GM12874 (cell line): ENCODE data around the gene RNF215.

Experiments used
- TF ChIP-seq, protein P1 (sequence below): IDR thresholded peaks from 2 replicates; pipeline ENCODE4 v1.5.1; 2011; ENCODE audit warnings: low read depth, mild to moderate bottlenecking, control low read depth, low read length, moderate library complexity; ENCODE audit not compliant: insufficient read depth

RNF215 gene

DNA sequence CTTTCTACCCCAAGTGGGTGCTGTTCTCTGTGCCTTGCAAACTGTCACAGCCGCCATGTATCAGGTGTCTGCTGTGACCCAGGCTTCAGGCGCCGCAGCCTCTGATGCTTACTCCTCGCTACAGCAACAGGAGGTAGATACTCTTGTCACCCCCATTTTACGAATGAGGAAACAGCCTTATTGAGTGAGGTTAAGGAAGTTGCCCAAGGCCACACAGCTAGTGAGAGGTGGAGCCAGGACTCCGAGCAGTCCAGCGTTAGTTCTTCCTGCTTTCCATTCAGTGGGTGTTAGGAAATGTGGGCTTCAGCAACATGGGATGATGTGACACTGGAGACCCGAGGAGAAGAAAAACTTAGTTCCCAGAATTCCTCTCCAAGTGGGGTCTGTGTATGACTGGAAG lies 14.3 kb downstream of the RNF215 start:
- TF ChIP-seq, protein P1, sequence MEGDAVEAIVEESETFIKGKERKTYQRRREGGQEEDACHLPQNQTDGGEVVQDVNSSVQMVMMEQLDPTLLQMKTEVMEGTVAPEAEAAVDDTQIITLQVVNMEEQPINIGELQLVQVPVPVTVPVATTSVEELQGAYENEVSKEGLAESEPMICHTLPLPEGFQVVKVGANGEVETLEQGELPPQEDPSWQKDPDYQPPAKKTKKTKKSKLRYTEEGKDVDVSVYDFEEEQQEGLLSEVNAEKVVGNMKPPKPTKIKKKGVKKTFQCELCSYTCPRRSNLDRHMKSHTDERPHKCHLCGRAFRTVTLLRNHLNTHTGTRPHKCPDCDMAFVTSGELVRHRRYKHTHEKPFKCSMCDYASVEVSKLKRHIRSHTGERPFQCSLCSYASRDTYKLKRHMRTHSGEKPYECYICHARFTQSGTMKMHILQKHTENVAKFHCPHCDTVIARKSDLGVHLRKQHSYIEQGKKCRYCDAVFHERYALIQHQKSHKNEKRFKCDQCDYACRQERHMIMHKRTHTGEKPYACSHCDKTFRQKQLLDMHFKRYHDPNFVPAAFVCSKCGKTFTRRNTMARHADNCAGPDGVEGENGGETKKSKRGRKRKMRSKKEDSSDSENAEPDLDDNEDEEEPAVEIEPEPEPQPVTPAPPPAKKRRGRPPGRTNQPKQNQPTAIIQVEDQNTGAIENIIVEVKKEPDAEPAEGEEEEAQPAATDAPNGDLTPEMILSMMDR: no peak

DNA sequence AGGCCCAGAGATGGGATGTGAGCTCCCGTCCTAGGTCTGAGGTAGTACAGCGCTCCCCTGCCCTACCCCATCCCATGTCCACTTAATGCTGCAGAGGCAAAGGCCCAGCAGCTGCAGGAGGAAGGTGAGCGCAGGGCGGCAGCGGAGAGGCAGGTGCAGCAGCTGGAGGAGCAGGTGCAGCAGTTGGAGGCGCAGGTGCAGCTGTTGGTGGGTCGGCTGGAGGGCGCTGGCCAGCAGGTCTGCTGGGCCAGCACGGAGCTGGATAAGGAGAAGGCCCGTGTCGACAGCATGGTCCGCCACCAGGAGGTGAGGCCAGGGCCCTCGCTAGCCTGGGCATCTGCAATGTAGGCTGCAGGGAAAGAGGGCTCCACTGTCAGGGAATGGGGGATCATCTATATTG lies 15.2 kb downstream of the RNF215 start:
- TF ChIP-seq, protein P1: no peak

DNA sequence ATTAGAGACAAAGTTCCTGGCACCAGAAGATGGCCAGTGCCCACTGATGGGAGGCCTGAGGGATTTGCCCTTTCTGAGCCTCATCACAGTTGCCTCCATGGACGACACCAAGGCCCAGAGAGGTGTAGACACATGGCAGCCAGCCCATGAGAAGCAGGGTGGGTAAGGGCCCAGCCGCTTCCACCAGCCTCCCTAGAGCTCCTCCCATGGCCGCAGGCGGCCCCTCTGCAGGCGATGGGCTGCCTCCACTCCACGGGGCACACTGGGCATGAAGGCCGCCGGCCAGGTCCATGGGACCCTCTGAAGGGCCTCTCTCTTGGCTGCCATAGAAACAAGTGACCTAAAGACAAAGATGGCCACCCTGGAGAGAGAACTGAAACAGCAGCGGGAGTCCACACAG lies 15.9 kb downstream of the RNF215 start:
- TF ChIP-seq, protein P1: no peak

DNA sequence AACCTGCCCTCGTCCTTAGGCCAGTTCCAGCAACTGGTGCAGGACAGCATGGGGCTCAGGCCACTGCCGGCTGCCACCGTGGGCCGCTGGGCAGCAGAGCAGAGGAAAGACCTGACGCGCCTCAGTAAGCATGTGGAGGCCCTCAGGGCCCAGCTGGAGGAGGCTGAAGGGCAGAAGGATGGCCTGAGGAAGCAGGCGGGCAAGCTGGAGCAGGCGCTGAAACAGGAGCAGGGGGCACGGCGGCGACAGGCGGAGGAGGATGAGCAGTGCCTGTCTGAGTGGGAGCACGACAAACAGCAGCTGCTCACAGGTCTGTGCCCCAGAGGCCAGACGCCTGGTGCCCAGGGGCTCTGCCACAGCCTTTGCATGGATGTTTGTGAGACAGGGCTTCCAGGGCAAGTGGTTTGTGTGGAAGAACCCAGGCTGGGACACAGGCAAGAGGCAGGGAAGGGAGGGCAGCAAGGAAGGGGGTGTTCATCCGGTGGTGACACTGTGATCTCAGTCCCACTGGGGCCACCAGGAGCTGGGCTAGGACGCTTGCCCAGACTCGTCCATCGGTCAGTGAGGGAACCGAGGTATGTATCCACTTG lies 16.5 kb downstream of the RNF215 start:
- TF ChIP-seq, protein P1: no peak

DNA sequence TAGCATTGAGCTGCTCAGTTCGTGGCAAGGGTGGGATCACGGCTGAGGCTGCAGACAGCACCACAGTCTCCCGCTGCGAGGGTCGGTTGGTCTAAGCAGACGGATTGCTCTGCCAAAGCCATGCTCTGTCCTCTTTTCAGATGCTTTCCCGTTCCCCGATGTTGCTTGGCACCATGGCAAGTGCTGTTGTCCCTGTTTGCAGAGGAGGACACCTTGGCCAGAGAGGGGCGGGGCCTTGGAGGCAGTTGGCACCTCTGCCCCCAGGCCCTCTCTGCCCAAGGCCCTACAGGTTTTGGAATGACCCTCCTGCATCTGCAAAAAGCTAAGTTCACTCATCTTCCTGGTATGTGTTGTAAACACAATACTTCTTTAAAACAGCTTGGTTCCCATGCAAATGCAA lies 18.8 kb downstream of the RNF215 start:
- TF ChIP-seq, protein P1: no peak

DNA sequence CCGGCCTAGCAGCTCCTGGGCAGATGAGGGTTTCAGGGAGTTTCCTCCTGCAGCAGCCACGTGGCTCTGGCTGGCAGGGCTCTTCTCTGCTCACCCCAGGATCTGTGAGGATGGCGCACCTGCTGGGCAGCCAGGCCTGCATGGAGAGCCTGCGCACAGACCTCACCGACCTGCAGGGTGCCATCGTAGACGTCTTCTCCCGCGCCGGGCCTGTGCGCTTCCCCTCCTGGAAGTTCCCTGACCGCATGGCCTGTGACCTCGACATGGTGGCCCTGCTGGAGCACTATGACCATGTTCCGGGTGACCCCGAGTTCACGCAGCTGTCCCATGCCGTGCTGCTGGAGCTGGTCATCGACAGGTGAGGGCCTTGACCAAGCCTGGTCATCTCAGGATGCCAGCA lies 21.3 kb downstream of the RNF215 start:
- TF ChIP-seq, protein P1: no peak

DNA sequence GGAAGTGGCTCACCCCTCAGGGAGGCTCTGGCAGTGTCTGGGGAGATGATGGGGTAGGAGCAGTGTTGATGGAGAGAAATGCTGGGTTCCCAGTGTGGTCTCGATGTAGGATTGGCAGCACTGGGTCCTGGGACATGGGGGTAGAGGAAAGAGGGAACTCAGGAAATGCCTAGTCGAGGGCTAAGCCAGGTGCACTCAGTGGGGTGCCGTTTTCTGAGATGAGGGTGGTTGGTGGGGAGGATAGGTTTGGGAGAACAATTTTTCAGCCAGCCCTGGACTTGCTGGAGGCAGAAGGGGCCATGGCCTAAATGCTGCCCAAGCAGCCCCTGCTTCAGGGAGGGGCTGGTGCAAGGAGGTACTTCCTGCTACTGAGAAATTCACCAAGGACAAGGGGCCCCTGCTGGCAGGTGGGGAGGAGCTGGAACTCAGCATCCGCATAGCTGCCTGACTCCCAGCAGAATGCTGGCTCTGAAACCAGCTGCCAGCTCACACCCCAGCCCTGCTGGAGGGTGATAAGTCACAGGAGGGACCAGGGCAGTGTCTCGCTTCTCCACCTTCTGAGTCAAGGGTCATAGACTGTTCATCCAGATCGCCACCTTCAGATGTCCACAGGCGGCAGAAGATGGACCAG lies 24.4 kb downstream of the RNF215 start:
- TF ChIP-seq, protein P1: no peak
